ENCODE measurements around the gene RNU1-4.
"Not testable (repeated sequence)": the region's sequence is repeated elsewhere in the genome, so short reads cannot be mapped to it uniquely, and the experiment has no call there.

- TF ChIP-seq, protein P1, sequence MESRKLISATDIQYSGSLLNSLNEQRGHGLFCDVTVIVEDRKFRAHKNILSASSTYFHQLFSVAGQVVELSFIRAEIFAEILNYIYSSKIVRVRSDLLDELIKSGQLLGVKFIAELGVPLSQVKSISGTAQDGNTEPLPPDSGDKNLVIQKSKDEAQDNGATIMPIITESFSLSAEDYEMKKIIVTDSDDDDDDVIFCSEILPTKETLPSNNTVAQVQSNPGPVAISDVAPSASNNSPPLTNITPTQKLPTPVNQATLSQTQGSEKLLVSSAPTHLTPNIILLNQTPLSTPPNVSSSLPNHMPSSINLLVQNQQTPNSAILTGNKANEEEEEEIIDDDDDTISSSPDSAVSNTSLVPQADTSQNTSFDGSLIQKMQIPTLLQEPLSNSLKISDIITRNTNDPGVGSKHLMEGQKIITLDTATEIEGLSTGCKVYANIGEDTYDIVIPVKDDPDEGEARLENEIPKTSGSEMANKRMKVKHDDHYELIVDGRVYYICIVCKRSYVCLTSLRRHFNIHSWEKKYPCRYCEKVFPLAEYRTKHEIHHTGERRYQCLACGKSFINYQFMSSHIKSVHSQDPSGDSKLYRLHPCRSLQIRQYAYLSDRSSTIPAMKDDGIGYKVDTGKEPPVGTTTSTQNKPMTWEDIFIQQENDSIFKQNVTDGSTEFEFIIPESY (IDR thresholded peaks at IDR 0.05; ENCODE audit: borderline replicate concordance, low read depth), result not testable (repeated sequence)
- not testable (repeated sequence) for TF ChIP-seq POLR2AphosphoS5 (IDR thresholded peaks at IDR 0.05; ENCODE audit: low read depth, low read length); MAX (IDR thresholded peaks at IDR 0.05; ENCODE audit: low read depth)
- TF ChIP-seq, protein P2, sequence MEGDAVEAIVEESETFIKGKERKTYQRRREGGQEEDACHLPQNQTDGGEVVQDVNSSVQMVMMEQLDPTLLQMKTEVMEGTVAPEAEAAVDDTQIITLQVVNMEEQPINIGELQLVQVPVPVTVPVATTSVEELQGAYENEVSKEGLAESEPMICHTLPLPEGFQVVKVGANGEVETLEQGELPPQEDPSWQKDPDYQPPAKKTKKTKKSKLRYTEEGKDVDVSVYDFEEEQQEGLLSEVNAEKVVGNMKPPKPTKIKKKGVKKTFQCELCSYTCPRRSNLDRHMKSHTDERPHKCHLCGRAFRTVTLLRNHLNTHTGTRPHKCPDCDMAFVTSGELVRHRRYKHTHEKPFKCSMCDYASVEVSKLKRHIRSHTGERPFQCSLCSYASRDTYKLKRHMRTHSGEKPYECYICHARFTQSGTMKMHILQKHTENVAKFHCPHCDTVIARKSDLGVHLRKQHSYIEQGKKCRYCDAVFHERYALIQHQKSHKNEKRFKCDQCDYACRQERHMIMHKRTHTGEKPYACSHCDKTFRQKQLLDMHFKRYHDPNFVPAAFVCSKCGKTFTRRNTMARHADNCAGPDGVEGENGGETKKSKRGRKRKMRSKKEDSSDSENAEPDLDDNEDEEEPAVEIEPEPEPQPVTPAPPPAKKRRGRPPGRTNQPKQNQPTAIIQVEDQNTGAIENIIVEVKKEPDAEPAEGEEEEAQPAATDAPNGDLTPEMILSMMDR (IDR thresholded peaks at IDR 0.05), result not testable (repeated sequence)
Measured at GRCh38 chr1:16760801-16761200, 20.5 kb downstream of the RNU1-4 start.

Measured in SK-N-SH (cell line).